Metanephros (tissue), 1 donor: Measurements from ENCODE around the gene TTC22. TPM values are rescaled to one million over a fixed set of nuclear protein-coding genes. Genes with fewer than 3 reads are reported as not detected.

Source experiments
- total RNA-seq: library from RNA; depleted of rRNA; stranded (reverse); fragments of >200 nt; gene quantifications from one replicate; pipeline ENCODE4 v1.2.3, GENCODE V29; 2014

The TTC22 gene
- total RNA-seq, result 6.8 TPM

GRCh38 chr1:54800899-54801759, at the start of gene TTC22:
Gene TTC22, minus strand, starts transcription at chr1:54801323. Its CDS starts 160 bp downstream, at chr1:54801163.

GRCh38 chr1:54764133-54764921, 36.8 kb downstream of the TTC22 start, which contains the start of gene PARS2:
Gene PARS2, minus strand, starts transcription at chr1:54764523. Its CDS starts 5,362 bp downstream, at chr1:54759161.

Other genes starting within 250 kb of the TTC22 start
- 9.3 TPM for gene FAM151A, start 177.8 kb downstream of the TTC22 start, total RNA-seq
- gene MROH7, start 159.5 kb downstream of the TTC22 start, total RNA-seq, result 7.9 TPM
- gene TTC4, start 85.5 kb downstream of the TTC22 start, total RNA-seq, result 31.1 TPM
- gene PARS2, start 36.8 kb downstream of the TTC22 start, total RNA-seq, result 8.5 TPM
- 36.1 TPM for gene DHCR24, start 85.9 kb upstream of the TTC22 start, total RNA-seq
- gene TMEM61, start 179.3 kb upstream of the TTC22 start, total RNA-seq, result 3.0 TPM
- 3.7 TPM for gene BSND, start 197.6 kb upstream of the TTC22 start, total RNA-seq
- 2.2 TPM for gene PCSK9, start 238.2 kb upstream of the TTC22 start, total RNA-seq